Neural progenitor cell (in vitro differentiated cells): ENCODE results near the gene SLC11A2.

Experiments used
- EZH2 ChIP-seq: fragments of 200-600 bp; sonication (generic); IDR thresholded peaks from 2 replicates; pipeline ENCODE4 v1.6.1; 2017; ENCODE audit warnings: antibody characterized with exemption, mild to moderate bottlenecking, moderate library complexity
- TF ChIP-seq, protein P1 (sequence below): fragments of 200-600 bp; sonication (generic); IDR thresholded peaks from 2 replicates; pipeline ENCODE4 v1.5.1; 2017; ENCODE audit warnings: antibody characterized with exemption, mild to moderate bottlenecking

DNA sequence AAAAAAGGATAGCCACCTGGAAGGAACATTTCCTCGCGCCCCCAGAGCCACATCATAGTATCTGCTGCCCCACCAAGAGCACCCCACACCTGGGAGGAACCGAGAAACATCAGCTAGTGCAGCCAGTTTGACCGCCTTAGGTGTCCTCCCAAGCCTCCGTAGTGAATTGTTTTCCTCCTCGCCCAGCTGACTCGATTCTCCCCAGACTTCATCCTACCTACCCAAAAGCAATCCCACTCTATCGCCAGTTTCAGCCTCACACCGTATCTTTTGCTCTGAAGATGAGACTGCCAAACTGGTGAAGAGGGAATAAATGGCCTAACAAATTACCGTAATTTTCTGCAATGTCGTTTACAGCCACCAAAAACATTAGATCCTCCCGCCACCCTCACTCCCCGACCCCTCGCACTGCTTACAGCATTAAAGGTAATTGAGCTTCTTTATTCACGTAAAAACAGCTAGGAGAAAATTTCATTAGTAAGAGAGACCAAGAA, 1.2 kb upstream of the SLC11A2 start:
- TF ChIP-seq, protein P1, sequence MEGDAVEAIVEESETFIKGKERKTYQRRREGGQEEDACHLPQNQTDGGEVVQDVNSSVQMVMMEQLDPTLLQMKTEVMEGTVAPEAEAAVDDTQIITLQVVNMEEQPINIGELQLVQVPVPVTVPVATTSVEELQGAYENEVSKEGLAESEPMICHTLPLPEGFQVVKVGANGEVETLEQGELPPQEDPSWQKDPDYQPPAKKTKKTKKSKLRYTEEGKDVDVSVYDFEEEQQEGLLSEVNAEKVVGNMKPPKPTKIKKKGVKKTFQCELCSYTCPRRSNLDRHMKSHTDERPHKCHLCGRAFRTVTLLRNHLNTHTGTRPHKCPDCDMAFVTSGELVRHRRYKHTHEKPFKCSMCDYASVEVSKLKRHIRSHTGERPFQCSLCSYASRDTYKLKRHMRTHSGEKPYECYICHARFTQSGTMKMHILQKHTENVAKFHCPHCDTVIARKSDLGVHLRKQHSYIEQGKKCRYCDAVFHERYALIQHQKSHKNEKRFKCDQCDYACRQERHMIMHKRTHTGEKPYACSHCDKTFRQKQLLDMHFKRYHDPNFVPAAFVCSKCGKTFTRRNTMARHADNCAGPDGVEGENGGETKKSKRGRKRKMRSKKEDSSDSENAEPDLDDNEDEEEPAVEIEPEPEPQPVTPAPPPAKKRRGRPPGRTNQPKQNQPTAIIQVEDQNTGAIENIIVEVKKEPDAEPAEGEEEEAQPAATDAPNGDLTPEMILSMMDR: no peak
- TF ChIP-seq EZH2: no peak
